G401 (cell line): ENCODE results near the gene SLC43A2. TPM values are rescaled to one million over a fixed set of nuclear protein-coding genes. Genes with fewer than 3 reads are reported as not detected.
"Not testable (repeated sequence)": the region's sequence is repeated elsewhere in the genome, so short reads cannot be mapped to it uniquely, and the experiment has no call there.

Experiments
- DNase-seq: peaks from one replicate; pipeline ENCODE4 v3.0.0-alpha.2; 2015; ENCODE audit warnings: low spot score
- in situ Hi-C: cut with HindIII; loops from 2 replicates; pipeline ENCODE4 v1.10.0; 2016; ENCODE audit warnings: low sequenced_read_pairs, mixed read lengths
- total RNA-seq: library from RNA; depleted of rRNA; stranded (reverse); fragments of >200 nt; shearing (Covaris generic); gene quantifications from 2 replicates; pipeline ENCODE4 v1.2.3, GENCODE V29; 2014

The SLC43A2 gene
- total RNA-seq, 1 experiment from 2014 or later: 22.1 TPM

GRCh38 chr17:1553354-1554266, 75.0 kb downstream of the SLC43A2 start:
- in situ Hi-C loops: loop anchor here (5.0 kb wide), 1 partner anchor 46 kb away; no protein-coding TSS in a partner anchor
- DNase-seq: no peak

DNA sequence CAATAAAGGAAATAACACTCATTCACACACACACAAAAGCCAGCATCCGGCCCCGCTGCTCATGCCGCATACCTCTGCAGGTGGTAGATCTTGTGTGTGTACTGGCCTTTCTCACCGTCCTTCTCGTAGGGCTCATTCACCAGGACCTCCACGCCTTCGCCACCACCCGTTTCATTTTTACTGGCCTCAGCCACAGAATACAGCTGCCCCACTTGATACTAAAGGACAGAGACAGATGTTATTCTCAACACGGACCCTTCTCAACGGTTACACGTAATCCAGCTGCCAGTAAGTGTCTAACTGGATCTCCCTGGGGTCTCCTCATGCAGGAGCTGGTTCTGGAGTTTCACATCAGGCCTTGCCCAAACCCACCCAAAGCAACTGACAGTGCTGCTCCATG, 75.7 kb downstream of the SLC43A2 start:
- in situ Hi-C loops: loop anchor here (5.0 kb wide), 1 partner anchor 46 kb away; no protein-coding TSS in a partner anchor
- no peak for DNase-seq

DNA sequence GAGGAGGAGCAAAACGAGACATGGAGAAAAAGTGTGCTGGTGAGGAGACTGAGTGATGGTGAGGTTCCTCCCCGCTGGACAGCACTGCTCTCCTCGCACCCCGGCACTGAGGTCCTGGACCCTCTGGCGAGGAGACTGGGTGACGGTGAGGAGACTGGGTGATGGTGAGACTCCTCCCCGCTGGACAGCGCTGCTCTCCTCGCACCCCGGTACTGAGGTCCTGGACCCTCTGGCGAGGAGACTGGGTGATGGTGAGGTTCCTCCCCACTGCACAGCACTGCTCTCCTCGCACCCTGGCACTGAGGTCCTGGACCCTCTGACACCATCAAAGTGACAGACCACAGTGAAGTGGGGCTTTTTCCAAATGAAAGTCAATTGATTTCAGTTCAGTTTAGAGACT, 76.9 kb downstream of the SLC43A2 start:
- in situ Hi-C loops: loop anchor here (5.0 kb wide), 1 partner anchor 44 kb away; no protein-coding TSS in a partner anchor
- no peak for DNase-seq

- in situ Hi-C loops: no loop called here
- no peak for DNase-seq
Observed at GRCh38 chr17:1548032-1548431, 80.6 kb downstream of the SLC43A2 start.

- in situ Hi-C loops: no loop called here
Observed at GRCh38 chr17:1546292-1546922, 82.2 kb downstream of the SLC43A2 start.

GRCh38 chr17:1545618-1546017, 83.0 kb downstream of the SLC43A2 start:
- DNase-seq: no peak
- in situ Hi-C loops: no loop called here

More at GRCh38 chr17:1546292-1546922, 82.2 kb downstream of the SLC43A2 start:
- DNase-seq: no peak

DNA sequence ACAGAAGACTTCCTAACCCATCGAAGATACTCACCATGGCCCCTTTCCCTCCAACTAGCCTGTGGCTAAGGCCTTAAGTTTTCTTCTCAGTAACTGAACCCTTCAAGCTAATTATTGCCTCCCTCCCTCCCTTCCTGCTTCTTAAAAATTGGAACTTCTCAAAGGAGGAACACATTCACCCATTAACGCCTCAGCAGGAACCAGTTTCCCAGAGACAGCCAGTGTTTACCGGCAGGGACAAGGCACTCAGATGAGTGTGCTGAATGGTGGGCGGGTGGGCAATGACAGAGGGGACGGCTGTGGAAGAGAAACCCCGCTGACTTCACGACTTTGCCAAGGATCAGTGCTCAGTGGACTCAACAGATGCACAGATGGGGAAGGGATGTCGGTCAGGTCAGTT, 86.3 kb downstream of the SLC43A2 start:
- no peak for DNase-seq
- in situ Hi-C loops: no loop called here

GRCh38 chr17:1541367-1541904, 87.2 kb downstream of the SLC43A2 start:
- in situ Hi-C loops: no loop called here
- no peak for DNase-seq

GRCh38 chr17:1539811-1540210, 88.8 kb downstream of the SLC43A2 start:
- in situ Hi-C loops: no loop called here
- DNase-seq: no peak

- no peak for DNase-seq
- in situ Hi-C loops: no loop called here
Observed at GRCh38 chr17:1535737-1536136, 92.9 kb downstream of the SLC43A2 start.

GRCh38 chr17:1533661-1534325, 94.8 kb downstream of the SLC43A2 start:
- no peak for DNase-seq
- in situ Hi-C loops: no loop called here

DNA sequence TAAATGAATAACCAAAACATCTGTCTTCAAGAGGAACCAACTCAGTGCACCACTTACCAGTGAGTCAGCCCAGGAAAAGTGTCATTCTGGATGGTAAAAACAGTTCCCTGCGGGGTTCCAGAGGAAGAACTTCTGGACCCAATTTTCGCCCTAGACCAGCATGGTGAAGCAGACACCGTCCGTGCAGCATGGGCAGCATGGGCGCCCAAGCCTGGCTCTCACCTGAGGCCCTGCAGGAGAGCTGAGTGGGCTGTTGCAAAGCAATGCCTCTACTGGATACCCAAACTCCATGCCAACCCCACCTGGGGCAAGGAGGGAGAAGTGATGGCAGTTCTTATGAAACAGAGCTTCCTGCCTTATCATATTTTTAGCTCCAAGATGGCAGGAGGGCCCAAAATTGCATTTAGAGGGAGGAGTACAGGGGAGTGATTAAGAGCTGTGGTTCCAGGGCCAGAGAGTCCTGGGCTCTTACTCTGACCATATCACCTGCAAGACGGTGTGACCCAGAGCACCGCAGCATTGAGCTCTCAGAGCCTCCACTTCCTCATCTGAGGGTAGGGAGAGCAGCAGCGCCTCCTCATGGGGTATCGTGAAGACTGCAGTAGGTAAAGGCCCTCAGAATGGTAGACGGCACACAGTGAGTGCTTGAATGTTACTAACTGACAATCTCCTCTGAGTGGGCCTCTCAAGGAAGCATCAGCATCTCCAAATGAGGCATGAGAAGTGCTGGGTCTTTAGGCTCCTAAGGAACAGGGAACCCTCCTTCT, 95.6 kb downstream of the SLC43A2 start:
- peak; percentile 19 for DNase-seq
- in situ Hi-C loops: no loop called here

GRCh38 chr17:1529863-1530262, 98.8 kb downstream of the SLC43A2 start:
- in situ Hi-C loops: no loop called here
- no peak for DNase-seq

- in situ Hi-C loops, DNase-seq: not testable (repeated sequence)
Observed at GRCh38 chr17:1526876-1527275, 101.8 kb downstream of the SLC43A2 start.

DNA sequence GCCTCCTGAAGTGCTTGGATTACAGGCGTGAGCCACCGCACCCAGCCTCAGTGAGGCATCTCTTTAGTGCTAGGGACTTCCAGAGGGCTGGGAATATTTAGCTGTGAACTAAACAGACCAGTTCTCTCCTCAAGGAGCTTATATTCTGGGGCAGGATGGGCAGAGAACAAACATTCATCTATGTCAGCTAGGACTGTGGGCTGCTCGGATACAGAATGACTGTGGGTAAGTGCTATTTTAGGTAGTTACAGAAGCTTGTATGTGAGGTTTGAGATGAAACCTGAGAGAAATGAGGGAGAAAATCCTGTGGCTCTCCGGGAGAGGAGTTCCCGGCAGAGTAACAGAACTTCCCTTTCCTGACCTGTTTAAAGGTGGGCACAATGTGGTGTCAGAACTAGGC, 106.0 kb downstream of the SLC43A2 start:
- in situ Hi-C loops: no loop called here
- DNase-seq: no peak

GRCh38 chr17:1521086-1521640, 107.5 kb downstream of the SLC43A2 start:
- no peak for DNase-seq
- in situ Hi-C loops: no loop called here

DNA sequence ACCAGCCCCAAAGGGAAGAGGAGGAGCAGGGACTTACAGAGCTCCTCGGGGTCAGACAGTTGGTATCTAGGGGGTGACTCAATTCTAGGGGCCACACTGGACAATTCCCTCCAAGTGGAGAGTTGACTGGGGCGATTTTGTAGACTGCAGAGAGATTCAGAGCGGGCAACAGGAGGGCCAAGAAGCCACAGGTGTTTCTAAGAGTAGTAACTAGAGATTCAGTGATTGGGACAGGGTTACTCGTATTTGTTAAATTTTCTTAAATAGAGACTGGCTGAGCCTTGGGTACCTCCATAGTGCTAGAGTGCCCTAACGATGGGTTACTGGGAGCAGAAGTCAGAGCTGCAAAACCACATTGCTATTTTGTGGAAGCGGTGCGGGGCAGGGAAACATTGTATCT, 109.0 kb downstream of the SLC43A2 start:
- no peak for DNase-seq
- in situ Hi-C loops: no loop called here
